ENCODE measurements around the gene LGI1.

The LGI1 gene

GRCh38 chr10:93757801-93758507, at the start of gene LGI1:
Gene LGI1, plus strand, starts transcription at chr10:93757936. Its CDS starts 209 bp downstream, at chr10:93758145.
- DNase-seq, result no peak

- no peak for DNase-seq
Measured at GRCh38 chr10:93710333-93710909, 47.3 kb upstream of the LGI1 start.

GRCh38 chr10:93711891-93712290, 45.8 kb upstream of the LGI1 start:
- DNase-seq, result no peak

- no peak for DNase-seq
Measured at GRCh38 chr10:93712593-93712992, 45.1 kb upstream of the LGI1 start.

GRCh38 chr10:93715345-93715744, 42.4 kb upstream of the LGI1 start:
- DNase-seq, result no peak

GRCh38 chr10:93716766-93717165, 41.0 kb upstream of the LGI1 start:
- no peak for DNase-seq

- DNase-seq, result no peak
Measured at GRCh38 chr10:93718937-93719725, 38.6 kb upstream of the LGI1 start.

- no peak for DNase-seq
Measured at GRCh38 chr10:93719901-93720300, 37.8 kb upstream of the LGI1 start.

- DNase-seq, result no peak
Measured at GRCh38 chr10:93722550-93722949, 35.2 kb upstream of the LGI1 start.

- DNase-seq, result no peak
Measured at GRCh38 chr10:93723153-93723552, 34.6 kb upstream of the LGI1 start.

GRCh38 chr10:93726024-93726423, 31.7 kb upstream of the LGI1 start:
- no peak for DNase-seq

- DNase-seq, result no peak
Measured at GRCh38 chr10:93741367-93741766, 16.4 kb upstream of the LGI1 start.

GRCh38 chr10:93742633-93743349, 14.9 kb upstream of the LGI1 start:
- no peak for DNase-seq

- no peak for DNase-seq
Measured at GRCh38 chr10:93745408-93746065, 12.2 kb upstream of the LGI1 start.

- DNase-seq, result no peak
Measured at GRCh38 chr10:93746844-93747284, 10.9 kb upstream of the LGI1 start.

GRCh38 chr10:93749218-93749799, 8.4 kb upstream of the LGI1 start:
- no peak for DNase-seq

- DNase-seq, result no peak
Measured at GRCh38 chr10:93751124-93751523, 6.6 kb upstream of the LGI1 start.

GRCh38 chr10:93751832-93752231, 5.9 kb upstream of the LGI1 start:
- DNase-seq, result no peak

- DNase-seq, result no peak
Measured at GRCh38 chr10:93752761-93753160, 5.0 kb upstream of the LGI1 start.

GRCh38 chr10:93753621-93754250, 4.0 kb upstream of the LGI1 start:
- no peak for DNase-seq

GRCh38 chr10:93754761-93755160, 3.0 kb upstream of the LGI1 start:
- DNase-seq, result no peak
